Raji (cell line): Measurements from ENCODE around the gene CSRP1.

Experiments used
- POLR2A ChIP-seq: IDR thresholded peaks from 2 replicates; pipeline ENCODE4 v1.6.1; 2011; ENCODE audit warnings: low read depth, low read length, control low read depth; ENCODE audit not compliant: insufficient read depth

CSRP1 gene

GRCh38 chr1:201461645-201462441, 45.1 kb downstream of the CSRP1 start:
- TF ChIP-seq POLR2A, result no peak

DNA sequence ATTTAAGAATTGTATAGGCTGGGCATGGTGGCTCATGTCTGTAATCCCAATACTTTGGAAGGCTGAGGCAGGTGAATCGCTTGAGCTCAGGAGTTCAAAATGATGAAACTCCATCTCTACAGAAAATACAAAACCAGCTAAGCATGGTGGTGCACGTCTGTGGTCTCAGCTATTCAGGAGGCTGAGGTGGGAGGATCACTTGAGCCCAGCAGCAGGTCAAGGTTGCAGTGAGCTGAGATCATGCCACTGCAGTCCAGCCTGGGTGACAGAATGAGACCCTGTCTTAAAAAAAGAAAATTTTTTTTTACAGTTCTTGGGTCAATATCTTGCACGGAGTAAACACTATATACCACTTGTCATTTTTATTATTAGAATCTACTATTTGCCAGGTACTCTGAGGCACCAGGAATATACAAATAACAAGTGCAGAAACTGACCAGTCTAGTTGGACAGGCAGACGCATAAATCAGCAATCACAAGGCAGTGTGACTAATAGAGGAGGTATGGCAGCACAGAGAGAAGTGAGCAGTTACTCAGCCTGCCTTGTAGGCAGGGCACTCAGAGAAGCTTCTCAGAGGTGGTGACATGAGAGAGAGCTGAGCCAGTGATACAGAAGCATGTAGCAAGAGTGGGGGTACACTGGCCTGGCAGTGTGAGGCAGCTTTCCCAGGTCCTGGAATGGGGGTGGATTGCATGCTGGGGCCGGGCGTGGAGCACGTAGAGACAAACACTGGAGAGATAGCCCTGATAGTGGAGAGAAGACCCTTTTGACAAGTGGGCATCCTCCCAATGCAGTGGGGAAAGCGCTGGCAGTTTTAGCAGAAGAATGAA, 45.9 kb downstream of the CSRP1 start:
- TF ChIP-seq POLR2A, result no peak

GRCh38 chr1:201459775-201460174, 47.1 kb downstream of the CSRP1 start:
- no peak for TF ChIP-seq POLR2A

DNA sequence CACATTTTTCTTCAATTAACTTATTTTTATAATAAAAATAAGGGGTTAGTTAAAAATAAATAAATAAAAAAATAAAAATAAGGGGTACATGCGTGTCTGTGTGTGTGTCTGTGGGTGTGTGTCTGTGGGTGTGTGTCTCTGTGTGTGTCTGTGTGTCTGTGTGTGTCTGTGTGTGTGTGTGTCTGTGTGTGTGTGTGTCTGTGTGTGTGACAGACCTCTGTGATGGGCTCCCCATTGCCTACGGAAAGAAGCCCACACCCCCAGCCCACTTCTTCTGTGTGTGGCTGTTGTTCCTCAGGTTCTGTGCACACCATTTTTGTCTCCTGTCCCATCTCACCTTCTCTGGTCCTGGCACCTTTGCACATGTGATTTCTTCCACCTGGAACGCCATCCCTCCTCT, 47.9 kb downstream of the CSRP1 start:
- no peak for TF ChIP-seq POLR2A

- no peak for TF ChIP-seq POLR2A
These were observed 49.4 kb downstream of the CSRP1 start for GRCh38 chr1:201457508-201457960.

DNA sequence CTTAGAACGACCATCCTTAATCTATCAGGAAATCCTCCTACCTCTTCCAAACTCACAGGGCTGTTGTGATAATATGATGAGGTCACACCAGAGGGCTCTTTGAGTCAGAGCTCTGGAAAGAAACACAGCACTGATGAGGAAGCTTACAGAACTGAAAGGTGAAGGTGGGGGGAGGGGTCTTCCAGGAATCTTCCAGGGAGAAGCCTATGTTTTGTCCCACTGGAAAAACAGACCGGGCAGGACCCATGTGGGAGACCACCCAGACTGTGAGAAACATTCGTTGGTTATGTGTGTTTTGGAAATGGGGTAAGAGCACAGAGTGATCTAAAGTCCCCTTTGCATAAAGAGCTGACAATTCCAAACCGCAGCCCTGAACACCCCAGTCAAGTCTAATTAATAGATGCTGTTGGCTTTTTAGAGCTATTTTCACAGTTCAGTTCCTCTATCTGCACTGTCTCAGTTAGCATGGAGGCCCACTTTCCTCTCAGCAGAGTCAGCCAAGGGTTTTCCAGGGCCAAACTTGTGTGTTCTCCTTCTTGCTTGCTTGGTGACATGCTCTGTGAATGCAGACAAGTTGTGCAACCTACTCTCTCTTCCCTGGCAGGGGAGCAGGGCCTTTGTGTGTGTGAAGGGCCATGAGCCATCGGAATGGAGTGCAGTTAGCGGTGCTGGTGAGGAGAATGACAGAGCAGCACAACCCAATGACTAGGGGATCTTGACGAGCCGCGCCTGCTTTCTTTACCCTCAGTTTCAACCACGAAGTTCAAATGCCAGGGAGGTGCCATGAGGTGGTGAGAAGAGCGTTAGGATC, 50.2 kb downstream of the CSRP1 start:
- TF ChIP-seq POLR2A, result no peak

DNA sequence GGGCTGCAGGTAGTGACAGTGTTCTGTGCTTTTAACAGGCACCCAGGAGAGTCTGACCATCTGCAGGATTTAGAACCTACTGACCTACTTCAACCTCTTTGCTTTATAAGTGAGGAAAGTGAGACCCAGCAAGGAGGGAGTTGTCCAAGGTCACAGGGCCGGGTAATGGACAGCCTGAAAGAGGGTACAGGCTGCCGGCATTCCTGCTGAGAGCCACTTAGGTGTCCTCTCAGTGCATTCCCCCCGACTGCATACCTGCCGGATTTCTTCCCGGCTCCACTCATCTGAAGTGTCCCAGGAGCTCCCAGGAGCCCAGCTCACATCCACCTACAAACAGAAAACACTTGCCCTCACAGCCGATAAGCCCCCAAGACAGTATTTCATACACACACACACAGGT, 51.8 kb downstream of the CSRP1 start:
- no peak for TF ChIP-seq POLR2A

- TF ChIP-seq POLR2A, result no peak
These were observed 52.3 kb downstream of the CSRP1 start for GRCh38 chr1:201454608-201455007.

DNA sequence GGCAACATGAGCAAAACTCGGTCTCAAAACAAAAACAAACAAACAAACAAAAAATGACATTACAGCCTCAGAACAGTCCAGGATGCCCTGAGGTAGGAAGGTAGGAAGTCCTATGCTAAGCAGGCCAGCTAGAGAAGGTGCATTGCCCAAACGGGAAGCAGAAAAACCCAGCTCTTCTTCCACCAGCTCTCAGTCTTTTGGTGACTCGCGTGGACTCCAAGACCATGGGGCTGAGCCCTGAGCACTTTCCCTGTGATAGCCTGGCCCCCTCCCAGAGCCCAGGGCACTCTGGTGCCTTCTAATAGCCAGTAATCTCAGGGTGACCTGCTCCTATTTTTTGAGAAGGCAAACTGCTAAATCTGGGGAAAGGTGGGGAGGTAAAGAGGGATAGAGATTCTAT, 54.1 kb downstream of the CSRP1 start:
- no peak for TF ChIP-seq POLR2A

GRCh38 chr1:201450721-201451291, 56.1 kb downstream of the CSRP1 start:
- TF ChIP-seq POLR2A, result no peak

DNA sequence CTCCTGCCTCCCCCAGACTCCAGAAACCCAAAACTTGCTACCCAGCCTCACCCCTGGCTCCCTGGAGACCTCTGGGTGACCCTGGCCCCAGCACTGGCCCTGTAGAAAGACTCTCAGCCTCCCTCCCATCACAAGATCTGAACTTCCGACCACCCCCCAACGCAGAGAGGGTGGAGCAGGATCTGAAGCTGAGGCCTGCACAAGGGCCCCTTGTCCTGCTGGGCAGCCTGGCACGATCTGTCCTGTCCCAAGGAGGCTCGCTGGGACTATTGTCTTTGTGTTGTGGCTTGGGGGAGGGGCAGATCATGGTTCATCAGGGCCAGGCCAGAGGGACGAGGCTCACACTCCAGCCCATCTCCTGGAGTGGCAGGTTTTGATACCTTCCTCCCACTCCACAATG, 57.9 kb downstream of the CSRP1 start:
- TF ChIP-seq POLR2A, result no peak

DNA sequence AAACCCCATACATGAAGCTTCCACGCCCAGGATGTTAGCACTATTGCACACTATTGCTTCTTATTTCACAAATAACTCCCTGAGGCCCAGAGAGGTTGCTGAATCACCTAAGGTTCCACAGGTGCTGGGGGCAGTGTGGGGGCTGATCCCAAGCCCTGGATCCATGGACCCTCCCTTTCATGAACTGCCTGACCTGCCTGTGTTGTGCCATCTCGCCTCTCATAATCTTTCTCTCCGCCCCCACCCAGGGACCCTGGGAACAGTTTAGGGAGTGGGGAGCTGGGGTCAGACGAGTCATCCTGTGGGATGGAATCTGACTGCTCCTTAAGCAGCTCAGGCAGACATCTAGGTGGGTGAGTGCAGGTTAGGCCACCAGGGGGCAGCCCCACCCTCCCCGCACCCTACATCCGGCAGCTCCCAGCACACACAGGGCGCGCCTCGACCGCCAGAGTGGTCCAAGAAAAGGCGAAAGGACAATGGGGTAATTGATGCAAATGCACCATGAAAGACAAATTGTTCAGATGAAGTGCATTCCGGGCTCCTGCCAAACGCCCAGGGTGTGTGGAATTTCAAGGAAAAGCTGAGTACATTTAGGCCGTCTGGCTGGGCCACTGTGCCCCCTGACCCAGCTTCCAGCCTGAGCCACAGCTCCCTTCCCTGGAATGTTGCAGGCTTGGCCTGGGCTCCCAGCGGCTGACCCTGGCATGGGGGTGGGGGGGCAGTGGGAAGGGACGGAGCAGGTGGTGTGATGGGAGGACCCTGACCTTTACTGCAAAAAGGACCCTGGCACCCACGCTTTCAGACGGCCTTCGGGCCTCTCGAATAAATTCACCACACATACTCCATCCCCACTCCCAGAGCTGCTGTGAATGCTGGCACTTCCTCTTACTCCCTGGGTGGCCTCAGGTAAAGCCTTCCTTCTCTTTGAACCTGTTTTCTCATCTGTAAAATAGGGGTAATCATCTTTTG, 58.7 kb downstream of the CSRP1 start:
- no peak for TF ChIP-seq POLR2A

DNA sequence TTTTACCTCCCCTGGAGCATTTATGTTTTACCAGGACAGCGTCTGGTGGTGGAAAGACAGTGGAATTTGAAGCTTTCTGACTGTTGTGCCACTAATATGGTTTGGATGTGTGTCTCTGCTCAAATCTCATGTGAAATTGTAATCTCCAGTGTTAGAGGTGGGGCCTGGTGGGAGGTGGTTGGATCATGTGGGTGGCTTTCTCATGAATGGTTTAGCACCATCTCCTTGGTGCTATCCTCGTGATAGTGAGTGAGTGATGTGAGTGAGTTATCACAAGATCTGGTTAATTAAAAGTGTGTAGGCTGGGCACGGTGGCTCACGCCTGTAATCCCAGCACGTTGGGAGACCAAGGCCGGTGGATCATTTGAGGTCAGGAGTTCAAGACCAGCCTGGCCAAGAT, 61.6 kb downstream of the CSRP1 start:
- TF ChIP-seq POLR2A, result no peak

- TF ChIP-seq POLR2A, result no peak
These were observed 62.1 kb downstream of the CSRP1 start for GRCh38 chr1:201444792-201445191.
